ENCODE data around the gene CBFA2T3.

GRCh38 chr16:88831838-88832237, 145.2 kb downstream of the CBFA2T3 start:
- TF ChIP-seq CTCF (IDR thresholded peaks at IDR 0.05) = no peak
- TF ChIP-seq REST (IDR thresholded peaks at IDR 0.05; ENCODE audit: insufficient read depth in 1 of 2, low read depth in 2 of 2, low read length in 1 of 2) = no peak
- no peak for TF ChIP-seq POLR2AphosphoS5 (IDR thresholded peaks at IDR 0.05; ENCODE audit: low read depth, low read length)
- TF ChIP-seq TCF7L2 (IDR thresholded peaks at IDR 0.05; ENCODE audit: low read depth, low read length) = no peak
